Stomach (tissue), 4 donors: ENCODE data around the gene FAM72C.
"Not testable (repeated sequence)": the region's sequence is repeated elsewhere in the genome, so short reads cannot be mapped to it uniquely, and the experiment has no call there.

Experiments
- EP300 ChIP-seq: sonication (generic); formaldehyde crosslinking; IDR thresholded peaks from one replicate; pipeline ENCODE4 v1.6.1; 2017; ENCODE audit warnings: antibody characterized with exemption
- POLR2A ChIP-seq, 4 donors: fragments of 450-650 bp; IDR thresholded peaks; one replicate each; pipeline ENCODE4 v1.6.1; 2016; ENCODE audit warnings: antibody characterized with exemption in 4 of 4, control low read depth in 2 of 4, mild to moderate bottlenecking in 1 of 4, moderate library complexity in 1 of 4
- POLR2AphosphoS5 ChIP-seq, 3 donors: sonication (generic); formaldehyde crosslinking; IDR thresholded peaks; one replicate each; pipeline ENCODE4 v1.6.1; 2016; ENCODE audit warnings: antibody characterized with exemption in 3 of 3
- TF ChIP-seq, protein P1 (sequence below), 7 experiments: fragments of 450-650 bp in 4 of 7; fragments of 200-600 bp in 3 of 7; sonication (generic) in 3 of 7; IDR thresholded peaks; one replicate each; pipeline ENCODE4 v1.5.1; 2016 to 2019; ENCODE audit warnings: antibody characterized with exemption in 7 of 7, control low read depth in 2 of 7, mild to moderate bottlenecking in 1 of 7

DNA sequence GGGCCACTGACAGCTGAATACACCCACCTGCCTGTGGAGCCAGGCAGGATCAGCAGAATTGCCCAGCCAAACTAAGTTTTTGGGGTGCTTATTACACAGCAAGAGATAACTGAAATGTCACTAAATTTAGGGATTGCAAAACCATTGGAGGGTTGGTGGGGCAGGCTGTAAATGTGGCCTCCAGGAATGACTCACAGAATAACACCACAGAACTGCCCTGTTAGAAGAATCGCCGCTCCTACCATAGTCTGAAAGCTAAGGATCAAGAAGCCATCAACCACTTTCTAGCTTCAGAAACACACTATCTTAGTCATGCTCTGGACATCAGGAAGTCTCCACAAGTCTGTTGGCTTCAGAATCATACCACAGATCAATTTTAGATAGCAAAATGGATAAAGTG lies 24.0 kb downstream of the FAM72C start:
- TF ChIP-seq POLR2AphosphoS5 (IDR thresholded peaks at IDR 0.05); EP300; POLR2A (IDR thresholded peaks at IDR 0.05): not testable (repeated sequence)
- TF ChIP-seq, protein P1, sequence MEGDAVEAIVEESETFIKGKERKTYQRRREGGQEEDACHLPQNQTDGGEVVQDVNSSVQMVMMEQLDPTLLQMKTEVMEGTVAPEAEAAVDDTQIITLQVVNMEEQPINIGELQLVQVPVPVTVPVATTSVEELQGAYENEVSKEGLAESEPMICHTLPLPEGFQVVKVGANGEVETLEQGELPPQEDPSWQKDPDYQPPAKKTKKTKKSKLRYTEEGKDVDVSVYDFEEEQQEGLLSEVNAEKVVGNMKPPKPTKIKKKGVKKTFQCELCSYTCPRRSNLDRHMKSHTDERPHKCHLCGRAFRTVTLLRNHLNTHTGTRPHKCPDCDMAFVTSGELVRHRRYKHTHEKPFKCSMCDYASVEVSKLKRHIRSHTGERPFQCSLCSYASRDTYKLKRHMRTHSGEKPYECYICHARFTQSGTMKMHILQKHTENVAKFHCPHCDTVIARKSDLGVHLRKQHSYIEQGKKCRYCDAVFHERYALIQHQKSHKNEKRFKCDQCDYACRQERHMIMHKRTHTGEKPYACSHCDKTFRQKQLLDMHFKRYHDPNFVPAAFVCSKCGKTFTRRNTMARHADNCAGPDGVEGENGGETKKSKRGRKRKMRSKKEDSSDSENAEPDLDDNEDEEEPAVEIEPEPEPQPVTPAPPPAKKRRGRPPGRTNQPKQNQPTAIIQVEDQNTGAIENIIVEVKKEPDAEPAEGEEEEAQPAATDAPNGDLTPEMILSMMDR (IDR thresholded peaks at IDR 0.05): not testable (repeated sequence)
